NT2/D1 (cell line): ENCODE data around the gene CMTM1.

ENCODE experiments used
- SUZ12 ChIP-seq: IDR thresholded peaks from 2 replicates; pipeline ENCODE4 v1.6.1; 2011; ENCODE audit not compliant: insufficient read length, insufficient read depth; ENCODE audit errors: extremely low read depth
- YY1 ChIP-seq: IDR thresholded peaks from 2 replicates; pipeline ENCODE4 v1.6.1; 2011; ENCODE audit not compliant: insufficient read length, insufficient read depth
- ZNF274 ChIP-seq: IDR thresholded peaks from 2 replicates; pipeline ENCODE4 v1.6.1; 2011; ENCODE audit warnings: mild to moderate bottlenecking, low read depth, low read length

DNA sequence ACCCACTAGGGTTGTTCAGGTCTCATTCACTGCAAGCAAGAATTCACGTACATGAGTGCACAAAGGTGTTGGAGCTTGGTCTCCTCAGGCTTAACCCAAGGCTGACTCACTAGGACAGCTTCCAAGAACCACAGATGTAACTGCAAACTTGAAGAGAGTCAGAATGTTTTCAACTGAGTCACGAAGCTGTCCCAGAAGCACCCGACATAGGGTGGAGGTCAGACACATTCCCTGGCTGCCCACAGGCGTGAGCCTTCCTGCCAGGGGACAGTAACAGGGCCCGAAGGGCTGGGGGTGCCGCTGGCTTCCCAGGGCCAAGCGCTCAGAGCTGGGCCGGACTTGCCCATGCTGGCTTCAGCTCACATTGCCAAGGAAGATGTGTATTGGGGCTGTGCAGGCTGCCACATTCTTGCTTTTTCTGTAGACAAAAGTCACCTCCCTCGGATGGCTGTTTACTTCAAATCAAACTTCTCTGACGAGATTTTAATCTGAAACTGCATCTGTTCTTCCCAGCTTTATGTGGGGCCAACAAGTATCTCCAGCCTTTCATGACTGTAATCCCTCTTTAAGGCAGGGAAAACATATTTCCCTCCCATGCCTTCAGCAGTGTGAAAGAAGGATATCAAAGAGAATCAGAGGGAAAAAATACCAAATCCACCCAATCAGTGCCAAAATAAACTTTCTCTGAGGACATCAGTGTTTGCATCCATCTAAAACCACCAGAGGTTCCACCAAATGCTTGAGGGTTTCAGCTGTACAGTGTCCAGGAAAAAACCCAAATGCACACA lies 52.5 kb downstream of the CMTM1 start:
- TF ChIP-seq SUZ12 (no peak), YY1 (no peak), ZNF274 (no peak)
